Measurements from ENCODE around the gene KLHL12. TPM values are rescaled to one million over a fixed set of nuclear protein-coding genes. Genes with fewer than 3 reads are reported as not detected.

The KLHL12 gene
- total and polyA plus RNA-seq, 10 of the 15 experiments (the other 5 are each of a cell fraction or from before 2014, with no cell fraction given), result 16.0 to 53.8 (median 30.3) TPM

- TF ChIP-seq ZNF592 (IDR thresholded peaks at IDR 0.05) (no peak), IKZF1 (conservative IDR thresholded peaks at IDR 0.05) (peak; percentile 99), BMI1 (IDR thresholded peaks at IDR 0.05; ENCODE audit: borderline replicate concordance) (no peak), MLLT1 (IDR thresholded peaks at IDR 0.05) (peak; percentile 59; the same call in 1 of the 2 replicates), SIN3A (IDR thresholded peaks at IDR 0.05; ENCODE audit: low read depth, low read length) (peak; percentile 44; the same call in 1 of the 2 replicates), POLR2AphosphoS5 (IDR thresholded peaks at IDR 0.05; ENCODE audit: low read length) (peak; percentile 95), ZNF24 (IDR thresholded peaks at IDR 0.05) (no peak), ATF2 (IDR thresholded peaks at IDR 0.05; ENCODE audit: low read length) (no peak), GABPA (IDR thresholded peaks at IDR 0.05; ENCODE audit: low read depth) (0 out of 2 replicates have a peak, but pooled peaks have one; percentile 19), PKNOX1 (IDR thresholded peaks at IDR 0.05) (peak; percentile 58; the same call in 1 of the 2 replicates), NR2C2 (IDR thresholded peaks at IDR 0.05; ENCODE audit: borderline replicate concordance, control insufficient read depth, insufficient read length, low read depth) (no peak), NR2C1 (IDR thresholded peaks at IDR 0.05) (no peak), ZNF622 (IDR thresholded peaks at IDR 0.05) (no peak), ZNF384 (IDR thresholded peaks at IDR 0.05; ENCODE audit: borderline replicate concordance, low read depth, low read length) (no peak), YBX1 (IDR thresholded peaks at IDR 0.05) (no peak), YY1 (IDR thresholded peaks at IDR 0.05; ENCODE audit: low read depth, low read length) (peak; percentile 19; the same call in 1 of the 2 replicates), CREB1 (IDR thresholded peaks at IDR 0.05; ENCODE audit: low read depth) (peak; percentile 53), KLF5 (IDR thresholded peaks at IDR 0.05; ENCODE audit: partially characterized antibody) (peak; percentile 42)
Observed at GRCh38 chr1:202888531-202889360, 38.3 kb downstream of the KLHL12 start, which contains the start of gene RABIF (continued).
